ENCODE results near the gene GNLY. TPM values are rescaled to one million over a fixed set of nuclear protein-coding genes. Genes with fewer than 3 reads are reported as not detected.
"Not testable (repeated sequence)": the region's sequence is repeated elsewhere in the genome, so short reads cannot be mapped to it uniquely, and the experiment has no call there.

GNLY gene
- total RNA-seq, 1 donor from 2014 or later: 23.5 TPM

DNA sequence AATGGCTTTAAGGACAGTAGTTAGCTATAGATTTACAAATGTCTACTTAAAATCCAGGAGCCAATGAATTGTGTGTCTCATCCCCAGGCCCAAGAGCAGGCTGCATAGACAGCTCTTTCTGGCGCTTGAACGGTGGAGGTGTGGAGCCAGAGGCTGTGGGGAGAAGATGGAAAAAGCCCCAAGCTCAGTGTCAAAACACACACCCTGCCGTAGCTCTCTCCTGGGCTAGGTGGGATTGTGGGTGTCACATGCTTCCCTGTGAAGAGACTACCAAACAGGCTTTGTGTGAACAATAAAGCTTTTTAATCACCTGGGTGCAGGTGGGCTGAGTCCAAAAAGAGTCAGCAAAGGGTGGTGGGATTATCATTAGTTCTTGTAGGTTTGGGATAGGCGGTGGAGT, 36.8 kb upstream of the GNLY start:
- H3K36me3 Mint-ChIP-seq (ENCODE audit: low read depth): peaks cover 21% of the 10 kb centered on the region
- DNase-seq (ENCODE audit: low spot score); intact Hi-C loops (cut with micrococcal nuclease); H3K9me3 Mint-ChIP-seq; H3K4me1 Mint-ChIP-seq (ENCODE audit: low read depth); H3K4me3 Mint-ChIP-seq (ENCODE audit: low read depth); H3K27ac Mint-ChIP-seq; H3K27me3 Mint-ChIP-seq (ENCODE audit: low read depth): not testable (repeated sequence)

DNA sequence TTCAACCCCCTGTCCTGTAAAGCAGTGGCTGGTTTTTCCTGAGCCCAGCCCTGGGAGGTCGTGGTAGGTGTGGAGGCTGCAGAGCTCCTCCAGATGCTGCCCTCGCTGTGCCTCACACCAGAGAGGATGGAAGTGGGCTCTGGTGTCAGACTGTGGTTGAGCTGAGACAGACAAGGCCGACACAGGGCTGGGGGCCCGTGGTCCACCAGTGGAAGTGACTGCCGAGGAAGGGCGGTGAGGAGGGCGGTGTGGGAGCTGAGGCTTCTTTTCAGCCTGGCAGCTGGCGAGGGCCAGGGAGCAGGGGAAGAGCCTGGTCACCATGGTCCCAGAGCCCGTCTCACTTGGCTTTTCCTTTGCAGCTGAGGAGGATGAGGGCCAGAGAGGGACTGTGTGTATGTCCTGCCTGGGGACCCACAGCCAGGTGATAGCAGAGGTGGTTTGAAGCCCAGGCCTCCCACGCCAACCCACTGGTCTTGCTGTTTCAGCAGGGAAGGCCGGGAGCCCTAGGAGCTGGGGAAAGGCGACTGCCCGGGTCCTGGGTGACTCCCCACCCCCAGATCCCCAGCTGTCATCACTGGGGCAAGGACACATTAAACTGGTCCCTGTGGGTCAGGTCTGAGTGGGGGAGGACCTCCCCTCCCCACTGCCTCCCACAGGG, 34.7 kb upstream of the GNLY start:
- H3K9me3 Mint-ChIP-seq: no peaks in the 10 kb centered on the region
- intact Hi-C loops (cut with micrococcal nuclease): no loop called here
- no peaks in the 10 kb centered on the region for H3K4me1 Mint-ChIP-seq (ENCODE audit: low read depth)
- no peaks in the 10 kb centered on the region for H3K27me3 Mint-ChIP-seq (ENCODE audit: low read depth)
- H3K4me3 Mint-ChIP-seq (ENCODE audit: low read depth): no peak overlapping the region
- H3K27ac Mint-ChIP-seq: no peak overlapping the region
- peaks cover 13% of the 10 kb centered on the region for H3K36me3 Mint-ChIP-seq (ENCODE audit: low read depth)
- no peak for DNase-seq (ENCODE audit: low spot score)

DNA sequence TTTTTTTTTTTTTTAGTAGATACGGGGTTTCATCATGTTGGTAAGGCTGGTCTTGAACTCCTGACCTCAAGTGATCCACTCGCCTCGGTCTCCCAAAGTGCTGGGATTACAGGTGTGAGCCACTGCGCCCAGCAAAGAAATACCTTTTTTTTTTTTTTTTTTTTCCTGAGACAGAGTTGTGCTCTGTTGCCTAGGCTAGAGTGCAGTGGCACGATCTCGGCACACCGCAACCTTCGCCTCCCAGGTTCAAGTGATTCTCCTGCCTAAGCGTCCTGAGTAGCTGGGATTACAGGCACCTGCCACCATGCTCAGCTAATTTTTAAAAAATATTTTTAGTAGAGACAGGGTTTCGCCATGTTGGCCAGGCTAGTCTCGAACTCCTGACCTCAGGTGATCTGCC, 33.9 kb upstream of the GNLY start:
- H3K27me3 Mint-ChIP-seq (ENCODE audit: low read depth); H3K9me3 Mint-ChIP-seq; DNase-seq (ENCODE audit: low spot score); H3K4me3 Mint-ChIP-seq (ENCODE audit: low read depth); intact Hi-C loops (cut with micrococcal nuclease); H3K27ac Mint-ChIP-seq; H3K4me1 Mint-ChIP-seq (ENCODE audit: low read depth): not testable (repeated sequence)
- H3K36me3 Mint-ChIP-seq (ENCODE audit: low read depth): peaks cover 13% of the 10 kb centered on the region

DNA sequence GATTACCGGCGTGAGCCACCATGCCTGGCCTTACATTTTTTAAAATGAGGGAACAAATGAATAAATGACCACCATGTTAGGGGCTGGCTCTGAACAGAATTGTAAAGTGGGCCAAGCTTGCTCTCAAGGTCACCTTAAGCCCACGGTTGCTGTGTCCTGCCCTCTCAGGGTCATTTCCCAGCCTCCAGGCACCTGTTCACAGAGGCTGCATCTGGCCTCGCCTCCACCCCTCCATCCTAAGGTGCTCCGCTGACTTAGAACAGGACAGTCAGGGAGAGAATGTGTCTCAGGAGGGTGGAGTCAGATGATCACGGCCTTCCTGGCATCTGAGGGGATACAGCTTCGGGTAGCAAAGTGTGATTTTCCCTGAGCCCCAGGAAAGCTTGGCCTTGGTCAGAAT, 33.4 kb upstream of the GNLY start:
- no peak for DNase-seq (ENCODE audit: low spot score)
- intact Hi-C loops (cut with micrococcal nuclease): no loop called here
- H3K4me3 Mint-ChIP-seq (ENCODE audit: low read depth): no peak overlapping the region
- peaks cover 13% of the 10 kb centered on the region for H3K36me3 Mint-ChIP-seq (ENCODE audit: low read depth)
- no peaks in the 10 kb centered on the region for H3K9me3 Mint-ChIP-seq
- H3K27me3 Mint-ChIP-seq (ENCODE audit: low read depth): no peaks in the 10 kb centered on the region
- no peaks in the 10 kb centered on the region for H3K4me1 Mint-ChIP-seq (ENCODE audit: low read depth)
- no peak overlapping the region for H3K27ac Mint-ChIP-seq

DNA sequence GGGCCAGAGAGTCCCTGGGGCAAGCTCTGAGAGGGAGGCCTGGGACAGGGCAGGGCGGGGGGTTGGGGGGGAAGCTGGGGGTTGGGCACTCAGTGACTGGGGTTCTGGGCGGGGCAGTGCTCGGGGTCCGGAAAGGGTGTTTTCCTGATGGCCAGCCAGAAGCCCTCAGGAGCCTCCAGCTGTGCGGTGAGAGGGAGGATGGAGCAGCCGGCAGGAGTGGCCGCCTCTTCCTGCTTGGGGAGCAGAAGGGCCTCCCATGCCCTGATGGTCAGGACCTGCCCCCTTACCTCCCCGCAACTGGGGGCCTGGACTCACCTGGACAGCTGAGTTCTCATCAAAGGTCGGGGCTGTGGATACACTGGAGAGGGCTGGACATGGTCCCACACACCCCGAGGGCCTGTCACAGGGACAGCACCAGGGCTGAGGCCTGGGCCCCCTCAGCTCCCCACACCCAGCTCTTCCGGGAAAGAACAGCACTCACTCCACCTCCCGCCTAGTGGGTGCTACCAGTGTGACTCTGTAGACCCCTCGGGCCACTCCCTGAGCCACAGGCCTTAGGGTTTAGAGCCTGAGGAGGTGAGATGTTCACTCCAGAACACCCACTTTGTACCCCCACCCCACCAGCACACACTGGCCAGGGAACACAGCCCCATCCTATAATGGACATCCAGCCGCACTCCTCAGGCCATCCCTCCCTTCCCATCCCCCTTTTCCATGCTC, 32.9 kb upstream of the GNLY start:
- Mint-ChIP-seq H3K4me1 (ENCODE audit: low read depth) (no peaks in the 10 kb centered on the region), H3K36me3 (ENCODE audit: low read depth) (peaks cover 8% of the 10 kb centered on the region), H3K27me3 (ENCODE audit: low read depth) (no peaks in the 10 kb centered on the region), H3K4me3 (ENCODE audit: low read depth) (no peak overlapping the region), H3K9me3 (no peaks in the 10 kb centered on the region), H3K27ac (no peak overlapping the region)
- no peak for DNase-seq (ENCODE audit: low spot score)
- intact Hi-C loops (cut with micrococcal nuclease): no loop called here

DNA sequence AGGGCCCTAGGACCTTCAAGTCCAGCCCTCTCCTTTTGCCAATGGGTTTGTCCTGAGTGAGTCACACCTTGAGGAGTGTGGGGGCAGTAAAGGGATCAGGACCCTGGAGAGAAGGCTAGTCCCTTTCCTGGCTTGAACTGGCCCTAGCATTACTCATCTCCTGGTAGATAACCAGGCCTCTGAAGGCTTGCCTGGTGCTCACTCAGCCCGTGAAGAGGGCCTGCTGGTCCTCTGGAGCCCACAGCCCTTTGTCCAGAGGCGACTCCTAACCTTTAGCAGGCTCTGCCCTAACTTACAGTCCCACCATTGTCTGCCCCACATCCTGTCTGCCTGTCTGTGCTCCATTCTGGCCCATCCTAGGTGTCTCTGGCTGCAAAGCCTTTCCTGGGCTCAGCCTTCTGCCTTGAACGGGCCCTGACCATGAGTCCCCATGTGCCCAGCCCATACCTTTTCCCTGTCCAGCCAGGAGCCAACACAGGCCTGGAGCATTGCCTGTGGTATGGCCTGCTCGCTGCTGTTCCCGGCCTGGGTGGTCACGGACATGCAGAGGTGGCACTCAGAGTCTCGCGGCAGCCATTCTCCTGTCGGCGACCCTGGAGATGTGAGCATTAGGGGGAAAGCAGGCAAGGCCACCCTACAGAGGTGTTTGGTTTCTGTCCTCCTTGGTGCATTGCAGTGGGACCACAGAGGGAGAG, 31.1 kb upstream of the GNLY start:
- Mint-ChIP-seq H3K4me1 (ENCODE audit: low read depth) (no peaks in the 10 kb centered on the region), H3K4me3 (ENCODE audit: low read depth) (no peak overlapping the region), H3K27me3 (ENCODE audit: low read depth) (no peaks in the 10 kb centered on the region), H3K9me3 (no peaks in the 10 kb centered on the region), H3K27ac (no peak overlapping the region), H3K36me3 (ENCODE audit: low read depth) (peaks cover 6% of the 10 kb centered on the region)
- intact Hi-C loops (cut with micrococcal nuclease): no loop called here
- DNase-seq (ENCODE audit: low spot score): no peak

DNA sequence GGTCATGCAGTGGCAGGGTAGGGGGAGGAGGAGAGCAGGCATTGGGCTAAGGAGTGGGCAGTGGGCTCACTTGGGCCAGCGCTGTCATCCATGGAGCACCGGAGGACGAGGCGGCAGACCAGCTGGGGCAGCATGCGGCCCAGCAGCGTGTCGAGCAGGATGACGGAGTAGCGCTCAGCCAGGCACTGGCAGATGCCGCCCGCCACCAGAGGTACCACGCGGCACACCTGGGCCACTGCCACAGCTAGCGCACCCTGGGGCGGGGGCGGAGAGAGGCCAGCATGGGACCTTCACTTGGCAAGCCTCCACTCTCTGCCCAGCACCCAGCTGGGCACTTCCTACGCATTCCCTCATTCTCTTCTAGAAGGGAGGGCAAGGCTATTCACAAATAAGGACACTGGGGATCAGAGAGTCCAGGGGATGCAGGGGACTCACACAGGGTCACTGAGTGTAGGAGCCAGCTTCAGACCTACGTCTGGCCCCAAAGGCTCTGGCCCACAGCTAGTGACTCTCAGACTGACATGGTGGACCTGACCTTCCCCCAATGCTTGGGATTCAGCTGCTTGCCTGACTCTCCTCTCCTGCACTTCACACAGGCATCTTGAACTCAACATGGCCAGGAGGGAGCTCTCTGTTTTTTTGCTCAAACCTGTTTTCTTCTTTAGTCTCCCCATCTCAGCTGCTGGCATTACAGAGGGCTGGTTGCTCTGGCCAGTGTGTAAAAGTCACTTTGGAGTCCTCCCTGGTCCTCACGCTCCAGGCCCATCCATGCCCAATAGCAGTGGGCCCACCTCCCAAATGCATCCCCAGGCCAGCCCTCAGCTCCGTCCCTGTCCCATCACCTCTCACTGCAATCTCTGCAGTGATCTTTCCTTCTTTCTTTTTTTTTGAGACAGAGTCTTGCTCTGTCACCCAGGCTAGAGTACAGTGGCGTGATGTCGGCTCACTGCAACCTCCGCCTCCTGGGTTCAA, 30.3 kb upstream of the GNLY start:
- no peak overlapping the region for H3K4me3 Mint-ChIP-seq (ENCODE audit: low read depth)
- H3K27ac Mint-ChIP-seq: peak overlapping the region; percentile 43
- no peaks in the 10 kb centered on the region for H3K4me1 Mint-ChIP-seq (ENCODE audit: low read depth)
- peaks cover 3% of the 10 kb centered on the region for H3K27me3 Mint-ChIP-seq (ENCODE audit: low read depth)
- no peaks in the 10 kb centered on the region for H3K9me3 Mint-ChIP-seq
- peaks cover 6% of the 10 kb centered on the region for H3K36me3 Mint-ChIP-seq (ENCODE audit: low read depth)
- intact Hi-C loops (cut with micrococcal nuclease): no loop called here
- DNase-seq (ENCODE audit: low spot score): no peak

DNA sequence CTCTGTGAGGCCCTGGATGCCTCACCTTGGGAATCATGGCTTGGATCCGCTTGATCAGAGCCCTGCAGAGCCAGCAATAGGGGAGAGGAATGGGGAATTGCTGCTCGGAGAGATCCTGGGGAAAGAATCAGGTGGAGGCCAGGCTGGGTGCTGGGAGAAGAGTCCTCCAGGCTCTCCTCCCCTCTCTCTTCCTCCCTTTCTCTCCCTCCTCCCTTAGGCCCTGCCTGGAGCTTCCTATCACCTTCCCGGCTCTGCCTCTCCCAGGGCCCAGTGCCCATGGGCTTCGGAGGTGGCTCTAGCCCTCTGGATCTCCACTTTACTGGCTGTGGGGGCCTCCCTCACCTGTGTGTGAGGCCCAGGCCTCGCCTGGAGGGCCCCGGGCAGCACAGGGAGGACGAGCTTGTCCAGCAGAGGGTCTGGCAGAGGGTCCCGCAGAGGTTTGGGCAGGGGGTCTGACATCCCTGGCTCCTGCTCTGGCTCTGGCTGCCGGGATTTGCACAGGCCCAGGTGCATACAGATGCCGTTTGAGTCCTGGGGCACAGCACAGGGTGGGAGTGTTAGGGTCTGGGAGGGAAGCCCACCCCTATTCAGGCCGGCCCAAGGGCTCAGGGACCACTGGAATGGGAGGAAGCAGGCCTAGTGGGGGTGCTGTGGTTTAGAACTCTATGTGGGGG, 28.8 kb upstream of the GNLY start:
- Mint-ChIP-seq H3K9me3 (no peaks in the 10 kb centered on the region), H3K4me1 (ENCODE audit: low read depth) (no peaks in the 10 kb centered on the region), H3K27ac (no peak overlapping the region), H3K4me3 (ENCODE audit: low read depth) (no peak overlapping the region), H3K36me3 (ENCODE audit: low read depth) (no peaks in the 10 kb centered on the region), H3K27me3 (ENCODE audit: low read depth) (peaks cover 3% of the 10 kb centered on the region)
- intact Hi-C loops (cut with micrococcal nuclease): no loop called here
- DNase-seq (ENCODE audit: low spot score): no peak

DNA sequence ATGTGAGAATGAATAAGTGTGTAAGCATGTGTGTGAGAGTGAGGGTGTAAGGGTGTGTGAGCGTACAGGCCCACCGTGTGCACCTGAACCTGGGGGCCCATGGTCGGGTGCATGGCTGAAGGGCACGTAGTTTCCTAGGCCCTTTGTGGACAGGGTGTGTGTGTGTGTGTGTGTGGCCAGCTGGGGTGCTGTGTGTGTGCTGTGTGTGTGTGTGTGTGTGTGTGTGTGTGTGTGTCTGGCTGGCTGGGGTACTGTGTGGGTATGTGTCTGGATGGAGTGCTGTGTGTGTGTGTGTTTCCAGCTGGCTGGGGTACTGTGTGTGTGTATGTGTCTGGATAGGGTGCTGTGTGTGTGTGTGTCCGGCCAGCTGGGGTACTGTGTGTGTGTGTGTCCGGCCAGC, 28.1 kb upstream of the GNLY start:
- no peaks in the 10 kb centered on the region for H3K36me3 Mint-ChIP-seq (ENCODE audit: low read depth)
- H3K4me3 Mint-ChIP-seq (ENCODE audit: low read depth): no peak overlapping the region
- no peak for DNase-seq (ENCODE audit: low spot score)
- H3K4me1 Mint-ChIP-seq (ENCODE audit: low read depth): no peaks in the 10 kb centered on the region
- no peaks in the 10 kb centered on the region for H3K9me3 Mint-ChIP-seq
- intact Hi-C loops (cut with micrococcal nuclease): no loop called here
- H3K27me3 Mint-ChIP-seq (ENCODE audit: low read depth): peaks cover 3% of the 10 kb centered on the region
- no peak overlapping the region for H3K27ac Mint-ChIP-seq

DNA sequence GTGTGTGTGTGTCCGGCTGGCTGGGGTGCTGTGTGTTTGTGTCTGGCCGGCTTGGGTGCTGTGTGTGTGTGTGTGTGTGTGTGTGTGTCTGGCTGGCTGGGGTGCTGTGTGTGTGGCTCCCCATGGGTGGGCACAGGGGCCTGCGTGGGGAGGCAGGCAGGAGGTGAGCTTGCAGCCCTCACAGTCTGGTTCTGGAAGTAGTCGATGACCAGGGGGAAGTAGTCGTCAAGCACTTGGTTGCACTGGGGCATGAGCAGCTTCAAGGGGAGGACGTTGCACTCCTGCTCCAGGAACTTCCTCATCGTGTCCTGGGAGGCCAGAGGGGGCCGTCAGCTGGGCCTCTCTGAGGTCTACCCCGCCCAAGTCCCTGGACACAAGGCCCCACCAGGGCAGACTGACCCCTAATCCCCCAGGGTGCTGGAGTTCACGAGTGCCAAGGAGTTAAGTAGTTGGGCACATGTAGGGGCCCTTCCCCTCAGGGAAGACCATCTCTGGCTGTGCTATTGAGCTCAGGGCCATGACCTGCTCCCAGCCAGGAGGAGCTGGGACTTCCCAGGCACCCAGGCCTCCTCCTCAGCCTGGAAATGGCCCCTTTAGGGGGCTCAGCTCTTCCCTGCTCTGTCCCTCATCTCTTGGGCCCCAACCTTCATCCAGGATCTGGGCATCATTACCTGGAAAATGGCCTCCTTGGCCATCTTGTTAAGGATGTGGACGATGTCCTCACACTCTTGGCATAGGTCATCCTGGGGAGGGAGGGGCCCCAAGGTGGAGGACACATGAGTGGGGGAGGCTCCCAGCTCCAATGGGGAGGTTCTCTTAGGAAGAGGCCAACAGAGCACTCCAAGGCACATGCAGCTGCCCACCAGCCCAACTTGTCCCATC, 27.5 kb upstream of the GNLY start:
- Mint-ChIP-seq H3K36me3 (ENCODE audit: low read depth) (no peaks in the 10 kb centered on the region), H3K4me1 (ENCODE audit: low read depth) (no peaks in the 10 kb centered on the region), H3K4me3 (ENCODE audit: low read depth) (no peak overlapping the region), H3K9me3 (no peaks in the 10 kb centered on the region), H3K27ac (no peak overlapping the region), H3K27me3 (ENCODE audit: low read depth) (peaks cover 3% of the 10 kb centered on the region)
- no peak for DNase-seq (ENCODE audit: low spot score)
- intact Hi-C loops (cut with micrococcal nuclease): no loop called here

DNA sequence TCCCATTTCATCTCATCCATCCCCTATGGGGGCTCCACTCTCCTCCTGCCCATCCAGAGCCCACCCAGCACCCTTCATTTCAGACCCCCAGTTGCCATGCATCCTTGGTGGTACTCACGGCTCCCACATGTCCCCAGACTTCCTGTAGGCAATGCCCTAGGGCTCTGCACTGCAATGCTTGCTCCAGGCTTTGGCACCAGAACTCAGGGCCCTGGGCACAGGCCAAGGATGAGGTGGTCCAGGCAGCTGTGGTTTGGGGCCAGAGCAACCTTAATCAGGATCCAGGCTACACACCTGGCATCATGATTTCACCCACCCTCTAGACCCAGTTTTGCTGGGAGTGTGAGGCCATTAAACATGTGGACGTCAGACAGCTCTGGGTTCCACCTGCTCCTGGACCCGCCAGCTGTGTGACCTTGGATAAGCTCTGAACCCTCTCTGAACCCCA, 26.6 kb upstream of the GNLY start:
- Mint-ChIP-seq H3K27me3 (ENCODE audit: low read depth) (peaks cover 3% of the 10 kb centered on the region), H3K4me1 (ENCODE audit: low read depth) (no peaks in the 10 kb centered on the region), H3K4me3 (ENCODE audit: low read depth) (no peak overlapping the region), H3K36me3 (ENCODE audit: low read depth) (no peaks in the 10 kb centered on the region), H3K27ac (no peak overlapping the region), H3K9me3 (no peaks in the 10 kb centered on the region)
- intact Hi-C loops (cut with micrococcal nuclease): no loop called here
- DNase-seq (ENCODE audit: low spot score): no peak

Data from activated T-helper 2 cell treated with anti-CD3 and anti-CD28 coated beads, Interferon-gamma antibody, Interleukin-2, Interleukin-4, amounts not matched to agents 10 μg/mL and 5 μg/mL and 100 μg/mL, durations not matched to agents 14 hours and 24 hours and 36 hours (primary cell).